ENCODE results near the gene TMEM80.

TMEM80 gene

DNA sequence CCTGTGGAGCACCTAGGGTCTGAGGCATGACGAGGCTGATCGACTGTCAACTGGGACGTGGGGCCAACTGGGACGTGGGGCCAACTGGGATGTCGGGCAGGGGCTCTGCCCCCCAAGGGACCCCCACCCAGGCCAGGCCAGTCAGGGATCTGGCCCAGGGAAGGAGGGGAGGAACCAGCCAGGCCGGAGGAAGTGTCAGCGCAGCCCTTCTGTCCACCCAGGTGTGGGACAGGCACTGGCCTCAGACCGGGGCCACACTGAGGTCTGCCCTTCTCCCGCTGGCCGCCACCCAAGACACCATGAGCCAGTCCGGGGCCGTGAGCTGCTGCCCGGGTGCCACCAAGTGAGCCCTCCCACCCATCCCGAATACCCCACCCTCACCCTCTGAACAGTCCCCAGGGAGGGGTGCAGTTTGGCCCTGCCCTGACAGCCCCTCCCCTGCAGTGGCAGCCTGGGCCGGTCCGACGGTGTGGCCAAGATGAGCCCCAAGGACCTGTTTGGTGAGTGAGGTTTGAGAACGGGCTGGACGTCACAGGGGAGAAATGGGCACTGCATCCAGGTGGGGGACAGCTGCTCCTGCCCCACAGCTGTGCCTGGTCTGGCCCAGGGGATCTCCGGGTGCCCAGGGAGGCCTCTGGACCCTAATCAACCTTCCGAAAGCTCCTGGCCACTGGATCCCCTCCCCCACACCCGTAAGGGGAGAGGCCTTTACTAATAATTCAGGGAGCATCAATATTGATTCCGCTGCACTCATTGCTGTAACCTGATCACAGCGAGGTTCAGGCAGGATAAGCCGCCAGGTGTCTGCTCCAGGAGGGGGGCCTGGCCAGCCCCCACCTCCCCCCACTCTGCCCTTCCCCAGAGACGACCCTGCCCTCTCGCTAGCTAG lies 13.7 kb downstream of the TMEM80 start:
- no peak for TF ChIP-seq ZNF274 (IDR thresholded peaks at IDR 0.05; ENCODE audit: low read depth, low read length)

DNA sequence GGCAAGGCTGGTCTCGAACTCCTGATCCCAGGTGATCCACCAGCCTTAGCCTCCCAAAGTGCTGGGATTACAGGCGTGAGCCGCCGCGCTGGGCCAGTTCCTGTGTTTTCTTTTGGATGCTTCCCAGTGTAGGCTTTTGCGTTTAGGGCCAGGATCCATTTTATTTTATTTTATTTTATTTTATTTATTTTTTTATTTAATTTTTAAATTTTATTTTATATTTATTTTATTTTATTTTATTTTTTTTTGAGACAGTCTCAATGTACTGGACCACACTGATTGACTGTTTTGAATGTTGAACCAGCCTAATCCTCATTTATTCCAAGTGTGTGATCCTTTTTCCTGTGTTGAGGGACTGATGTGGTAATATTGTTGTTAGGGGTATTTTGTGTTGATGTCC lies 18.8 kb downstream of the TMEM80 start:
- TF ChIP-seq ZNF274 (IDR thresholded peaks at IDR 0.05; ENCODE audit: low read depth, low read length): no peak
- H3K4me3 ChIP-seq (ENCODE audit: low read length): no peak overlapping the region

More for the DNA sequence above, 13.7 kb downstream of the TMEM80 start:
- no peak overlapping the region for H3K4me3 ChIP-seq (ENCODE audit: low read length)

DNA sequence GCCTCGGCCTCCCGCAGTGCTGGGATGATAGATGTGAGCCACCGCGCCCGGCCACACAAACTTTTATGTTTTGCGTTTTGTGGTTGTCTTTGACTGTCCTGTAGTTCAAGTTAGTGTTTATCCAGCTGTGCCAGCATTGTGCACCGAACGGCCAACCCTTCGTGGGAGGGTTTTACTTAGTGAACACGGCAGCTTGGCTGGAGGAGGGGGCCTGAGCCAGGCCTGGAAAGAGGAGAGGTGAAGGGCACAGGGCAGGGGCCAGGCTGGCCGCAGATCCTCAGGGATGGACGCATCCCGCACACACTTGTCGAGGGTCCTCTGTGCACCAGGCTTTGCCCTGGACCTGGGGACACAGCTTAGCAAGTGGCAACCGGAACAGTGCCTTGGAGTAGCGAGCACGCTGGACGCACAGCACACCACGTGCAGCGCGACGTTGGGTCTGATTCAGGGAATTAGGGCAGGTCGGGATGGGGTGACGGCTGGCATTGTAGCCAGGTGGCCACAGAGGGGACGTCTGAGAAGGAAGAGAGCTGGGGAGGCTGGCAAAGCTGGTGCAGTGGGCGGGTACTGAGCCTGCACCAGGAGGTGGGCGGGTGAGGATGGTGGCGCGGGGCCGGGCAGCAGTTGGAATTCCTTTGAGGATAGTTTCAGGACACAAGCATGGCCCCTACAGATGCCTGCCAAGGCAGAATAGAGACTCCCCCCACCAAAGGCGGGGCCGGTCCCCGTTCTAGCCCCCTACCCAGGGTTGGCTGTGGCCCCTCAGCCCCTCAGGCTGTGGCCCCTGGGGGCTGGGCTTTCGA lies 23.8 kb downstream of the TMEM80 start:
- no peak overlapping the region for H3K4me3 ChIP-seq (ENCODE audit: low read length)
- no peak for TF ChIP-seq ZNF274 (IDR thresholded peaks at IDR 0.05; ENCODE audit: low read depth, low read length)

DNA sequence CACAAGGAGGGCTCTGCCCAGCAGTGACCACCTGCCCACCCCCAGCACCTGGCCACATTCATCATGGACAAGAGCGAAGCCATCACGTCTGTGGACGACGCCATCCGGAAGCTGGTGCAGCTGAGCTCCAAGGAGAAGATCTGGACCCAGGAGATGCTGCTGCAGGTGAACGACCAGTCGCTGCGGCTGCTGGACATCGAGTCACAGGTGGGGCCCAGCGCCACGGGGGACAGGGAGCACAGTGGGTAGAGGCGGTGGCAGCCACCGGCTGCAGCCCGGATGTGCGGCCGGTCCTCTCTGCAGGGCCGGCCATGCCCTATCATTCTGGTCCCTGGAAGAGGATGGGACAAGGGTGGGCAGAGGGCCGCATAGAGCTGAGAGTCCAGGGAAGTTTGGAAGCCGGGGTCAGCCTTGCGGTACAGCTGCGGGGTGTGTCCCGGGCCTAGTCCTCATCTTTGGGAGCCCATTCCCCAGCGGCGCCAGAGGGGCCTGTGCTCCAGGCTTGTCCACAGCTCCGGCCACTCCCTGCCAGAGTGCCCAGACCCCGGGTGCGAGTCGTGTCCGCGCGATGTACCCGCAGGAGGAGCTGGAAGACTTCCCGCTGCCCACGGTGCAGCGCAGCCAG lies 24.5 kb downstream of the TMEM80 start:
- H3K4me3 ChIP-seq (ENCODE audit: low read length): no peak overlapping the region
- no peak for TF ChIP-seq ZNF274 (IDR thresholded peaks at IDR 0.05; ENCODE audit: low read depth, low read length)

DNA sequence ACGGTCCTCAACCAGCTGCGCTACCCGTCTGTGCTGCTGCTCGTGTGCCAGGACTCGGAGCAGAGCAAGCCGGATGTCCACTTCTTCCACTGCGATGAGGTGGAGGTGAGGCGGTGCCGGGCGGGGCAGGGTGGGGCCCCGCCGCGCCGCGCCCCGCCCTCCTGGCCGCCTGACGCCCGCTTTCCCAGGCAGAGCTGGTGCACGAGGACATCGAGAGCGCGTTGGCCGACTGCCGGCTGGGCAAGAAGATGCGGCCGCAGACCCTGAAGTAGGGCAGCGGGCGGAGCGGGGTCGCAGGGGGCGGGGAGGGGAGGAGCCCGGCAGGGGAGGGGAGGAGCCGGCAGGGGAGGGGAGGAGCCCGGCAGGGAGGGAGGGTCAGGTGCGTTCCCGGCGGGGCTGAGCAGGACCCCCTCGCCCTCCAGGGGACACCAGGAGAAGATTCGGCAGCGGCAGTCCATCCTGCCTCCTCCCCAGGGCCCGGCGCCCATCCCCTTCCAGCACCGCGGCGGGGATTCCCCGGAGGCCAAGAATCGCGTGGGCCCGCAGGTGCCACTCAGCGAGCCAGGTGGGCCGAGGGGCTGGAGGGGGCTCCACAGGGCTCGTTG lies 25.1 kb downstream of the TMEM80 start:
- TF ChIP-seq ZNF274 (IDR thresholded peaks at IDR 0.05; ENCODE audit: low read depth, low read length): no peak
- no peak overlapping the region for H3K4me3 ChIP-seq (ENCODE audit: low read length)

DNA sequence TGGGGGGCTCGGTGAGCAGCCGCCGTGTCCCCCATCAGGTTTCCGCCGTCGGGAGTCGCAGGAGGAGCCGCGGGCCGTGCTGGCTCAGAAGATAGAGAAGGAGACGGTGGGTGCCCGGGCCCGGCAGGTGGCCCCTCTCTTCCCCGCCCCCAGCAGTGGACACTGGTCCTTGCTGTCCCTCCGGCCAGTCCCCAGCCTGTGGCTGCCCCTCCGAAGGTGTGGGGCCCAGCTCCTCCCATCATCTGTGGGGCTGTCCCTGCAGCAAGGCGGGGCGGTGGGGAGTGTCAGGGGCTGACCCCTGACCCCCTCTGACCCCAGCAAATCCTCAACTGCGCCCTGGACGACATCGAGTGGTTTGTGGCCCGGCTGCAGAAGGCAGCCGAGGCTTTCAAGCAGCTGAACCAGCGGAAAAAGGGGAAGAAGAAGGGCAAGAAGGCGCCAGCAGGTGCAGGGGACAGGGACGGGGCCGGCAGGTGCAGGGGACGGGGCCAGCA lies 25.7 kb downstream of the TMEM80 start:
- no peak overlapping the region for H3K4me3 ChIP-seq (ENCODE audit: low read length)
- no peak for TF ChIP-seq ZNF274 (IDR thresholded peaks at IDR 0.05; ENCODE audit: low read depth, low read length)

DNA sequence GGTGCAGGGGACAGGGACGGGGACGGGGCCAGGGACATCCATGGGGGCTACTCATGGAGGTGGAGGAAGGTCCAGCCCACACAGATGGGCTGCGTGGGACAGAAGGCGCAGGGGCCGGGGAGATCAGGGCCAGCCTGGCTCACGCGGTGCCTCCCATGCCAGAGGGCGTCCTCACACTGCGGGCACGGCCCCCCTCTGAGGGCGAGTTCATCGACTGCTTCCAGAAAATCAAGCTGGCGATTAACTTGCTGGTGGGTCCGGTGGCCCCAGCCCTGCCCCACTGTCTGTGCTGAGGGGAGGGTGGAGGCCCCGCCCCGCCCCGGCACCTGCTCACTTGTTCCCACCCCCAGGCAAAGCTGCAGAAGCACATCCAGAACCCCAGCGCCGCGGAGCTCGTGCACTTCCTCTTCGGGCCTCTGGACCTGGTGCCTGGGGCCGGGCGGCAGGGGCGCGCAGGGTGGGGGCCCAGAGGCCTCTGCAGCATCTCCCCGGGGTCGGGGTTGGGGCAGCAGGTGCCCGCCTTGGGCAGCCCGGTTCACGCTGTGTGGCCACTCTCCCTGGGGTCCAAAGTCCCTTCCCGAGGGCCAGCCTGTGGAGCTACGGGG lies 26.2 kb downstream of the TMEM80 start:
- no peak overlapping the region for H3K4me3 ChIP-seq (ENCODE audit: low read length)
- TF ChIP-seq ZNF274 (IDR thresholded peaks at IDR 0.05; ENCODE audit: low read depth, low read length): no peak

DNA sequence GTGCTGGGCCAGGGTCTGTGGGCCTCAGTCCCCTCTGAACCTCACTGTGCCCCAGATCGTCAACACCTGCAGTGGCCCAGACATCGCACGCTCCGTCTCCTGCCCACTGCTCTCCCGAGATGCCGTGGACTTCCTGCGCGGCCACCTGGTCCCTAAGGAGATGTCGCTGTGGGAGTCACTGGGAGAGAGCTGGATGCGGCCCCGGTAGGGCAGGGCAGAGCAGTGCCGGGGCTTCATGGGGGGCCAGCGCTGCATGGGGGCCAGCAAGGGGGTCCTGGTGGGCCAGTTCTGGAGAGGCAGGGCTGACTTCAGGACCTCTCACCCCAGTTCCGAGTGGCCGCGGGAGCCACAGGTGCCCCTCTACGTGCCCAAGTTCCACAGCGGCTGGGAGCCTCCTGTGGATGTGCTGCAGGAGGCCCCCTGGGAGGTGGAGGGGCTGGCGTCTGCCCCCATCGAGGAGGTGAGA lies 26.8 kb downstream of the TMEM80 start:
- H3K4me3 ChIP-seq (ENCODE audit: low read length): no peak overlapping the region
- no peak for TF ChIP-seq ZNF274 (IDR thresholded peaks at IDR 0.05; ENCODE audit: low read depth, low read length)

DNA sequence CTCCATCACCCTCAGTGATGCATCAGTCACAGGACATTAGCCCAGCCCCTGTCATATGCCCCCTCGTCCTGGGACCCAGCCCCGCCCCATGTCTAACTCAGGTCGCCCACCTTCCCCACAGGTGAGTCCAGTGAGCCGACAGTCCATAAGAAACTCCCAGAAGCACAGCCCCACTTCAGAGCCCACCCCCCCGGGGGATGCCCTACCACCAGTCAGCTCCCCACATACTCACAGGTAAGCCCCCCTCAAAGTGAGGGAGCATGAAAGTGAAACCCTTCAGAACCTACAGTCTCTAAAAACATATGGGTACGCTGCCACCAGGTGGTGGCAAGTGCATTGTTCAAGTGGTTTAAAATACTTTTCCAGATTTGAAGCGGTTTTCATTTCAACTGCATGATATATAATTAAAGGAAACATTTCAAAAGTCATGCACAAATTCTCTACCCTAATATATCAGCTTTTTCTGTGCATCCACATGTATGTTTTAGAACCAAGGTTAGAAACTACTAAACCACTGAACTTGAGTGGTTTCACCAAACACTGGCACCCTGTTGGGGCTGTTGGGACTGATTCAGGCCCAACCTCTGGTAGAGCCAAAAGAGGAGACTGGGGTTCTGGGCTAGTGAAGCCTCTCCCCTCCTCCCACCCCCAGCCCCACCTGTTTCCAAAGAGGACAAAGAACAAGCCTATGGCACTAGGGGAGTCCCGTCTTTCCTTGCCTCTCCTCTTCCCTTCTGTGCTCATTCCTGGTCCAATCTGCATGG lies 27.7 kb downstream of the TMEM80 start:
- H3K4me3 ChIP-seq (ENCODE audit: low read length): no peak overlapping the region
- no peak for TF ChIP-seq ZNF274 (IDR thresholded peaks at IDR 0.05; ENCODE audit: low read depth, low read length)

DNA sequence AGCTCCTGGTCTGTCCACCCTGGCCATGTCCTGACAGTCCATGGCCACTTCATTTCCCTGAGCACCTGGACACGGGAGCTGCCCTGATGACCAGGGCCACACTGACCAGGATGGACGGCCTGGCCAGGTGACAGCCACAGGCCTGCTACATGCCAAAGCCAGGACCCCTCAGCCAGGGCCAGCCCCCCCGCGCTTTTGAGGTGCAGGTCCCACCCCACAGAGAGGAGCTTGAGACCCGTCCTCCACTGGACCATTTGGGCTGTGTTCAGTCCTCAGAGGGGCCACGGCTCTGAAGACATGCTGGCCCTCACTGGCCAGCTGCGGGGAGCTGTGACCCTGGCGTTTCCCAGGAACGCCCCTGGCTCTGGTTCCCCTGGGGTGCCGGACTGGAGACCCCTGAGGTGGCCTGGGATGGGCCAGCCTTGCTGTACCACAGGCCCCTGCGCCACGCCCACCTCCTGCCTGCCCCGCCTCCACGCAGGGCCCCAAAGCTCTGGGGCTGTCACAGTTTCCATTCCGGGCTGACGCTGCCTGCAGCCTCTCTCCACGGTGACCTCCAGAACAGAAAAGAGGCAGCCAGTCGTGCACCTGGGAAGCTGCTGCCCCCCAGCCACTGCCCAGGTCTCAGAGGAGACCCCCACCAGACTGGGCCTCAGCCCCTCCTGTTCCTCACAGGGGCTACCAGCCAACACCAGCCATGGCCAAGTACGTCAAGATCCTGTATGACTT lies 28.6 kb downstream of the TMEM80 start:
- no peak for TF ChIP-seq ZNF274 (IDR thresholded peaks at IDR 0.05; ENCODE audit: low read depth, low read length)
- no peak overlapping the region for H3K4me3 ChIP-seq (ENCODE audit: low read length)

DNA sequence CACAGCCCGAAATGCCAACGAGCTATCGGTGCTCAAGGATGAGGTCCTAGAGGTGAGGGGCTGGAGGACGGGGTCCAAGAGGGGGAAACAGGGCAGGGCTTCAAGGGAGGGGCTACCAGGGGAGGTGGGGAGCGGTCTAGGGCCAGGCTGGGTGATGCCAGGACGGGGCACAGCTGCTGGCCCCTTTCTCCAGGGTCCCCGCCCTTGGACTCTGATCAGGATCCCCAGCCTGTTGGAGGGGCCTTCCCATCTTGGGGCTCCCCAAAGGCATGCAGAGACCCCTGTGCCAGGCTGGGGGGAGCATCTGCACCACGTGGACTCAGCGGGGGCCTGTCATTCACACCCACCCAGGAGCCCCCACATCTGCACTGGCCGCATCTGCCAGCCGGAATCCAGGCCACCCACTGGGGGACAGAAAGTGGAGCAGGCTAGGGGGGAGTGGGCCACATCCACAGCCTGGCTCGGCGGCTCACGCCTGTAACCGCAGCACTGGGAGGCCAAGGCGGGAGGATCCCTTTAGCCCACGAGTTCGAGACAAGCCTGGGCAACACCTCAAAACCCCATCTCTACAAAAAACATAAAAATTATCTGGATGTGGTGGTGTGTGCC lies 29.3 kb downstream of the TMEM80 start:
- H3K4me3 ChIP-seq (ENCODE audit: low read length): no peak overlapping the region
- TF ChIP-seq ZNF274 (IDR thresholded peaks at IDR 0.05; ENCODE audit: low read depth, low read length): no peak
